Peyer's patch (tissue), 4 donors: ENCODE measurements around the gene ADGRL4. TPM values are rescaled to one million over a fixed set of nuclear protein-coding genes. Genes with fewer than 3 reads are reported as not detected.

Experiments used
- DNase-seq, 3 donors: peaks; one replicate each; pipeline ENCODE4 v3.0.0-alpha.2; 2017 to 2019
- H3K27ac ChIP-seq, 4 donors: fragments of 200-600 bp; sonication (generic); one replicate each; pipeline ENCODE4 v1.5.1; 2016 to 2019
- H3K27me3 ChIP-seq, 2 donors: fragments of 200-600 bp; sonication (generic); one replicate each; pipeline ENCODE4 v1.5.1; 2019
- H3K36me3 ChIP-seq, 3 donors: fragments of 200-600 bp; sonication (generic); one replicate each; pipeline ENCODE4 v1.5.1; 2016 to 2019
- H3K4me1 ChIP-seq, 4 donors: fragments of 200-600 bp; sonication (generic); one replicate each; pipeline ENCODE4 v1.5.1; 2016 to 2019
- H3K4me3 ChIP-seq, 4 donors: fragments of 200-600 bp; sonication (generic); 1 replicate in 3 of 4; 2 replicates in 1 of 4; pipeline ENCODE4 v1.5.1; 2016 to 2019; ENCODE audit warnings: mild to moderate bottlenecking in 1 of 4
- H3K9me3 ChIP-seq, 4 donors: fragments of 200-600 bp; sonication (generic); one replicate each; pipeline ENCODE4 v1.5.1; 2016 to 2019; ENCODE audit warnings: mild to moderate bottlenecking in 1 of 4
- POLR2A ChIP-seq, 2 donors: fragments of 450-650 bp; IDR thresholded peaks; one replicate each; pipeline ENCODE4 v1.5.1; 2017; ENCODE audit warnings: antibody characterized with exemption in 2 of 2, mild to moderate bottlenecking in 2 of 2, moderate library complexity in 2 of 2
- total RNA-seq, 4 donors: library from RNA; depleted of rRNA; stranded (reverse); fragments of >200 nt; gene quantifications; one replicate each; pipeline ENCODE4 v1.1.0, GENCODE V29; 2016
- TF ChIP-seq, protein P1 (sequence below), 6 experiments: fragments of 450-650 bp in 4 of 6; fragments of 200-600 bp in 2 of 6; sonication (generic) in 1 of 6; IDR thresholded peaks; one replicate each; pipeline ENCODE4 v1.5.1; 2017 to 2019; ENCODE audit warnings: antibody characterized with exemption in 6 of 6, mild to moderate bottlenecking in 3 of 6, moderate library complexity in 1 of 6

Gene ADGRL4
- total RNA-seq, 4 donors from 2014 or later = 3.1 to 6.6 (median 4.1) TPM

DNA sequence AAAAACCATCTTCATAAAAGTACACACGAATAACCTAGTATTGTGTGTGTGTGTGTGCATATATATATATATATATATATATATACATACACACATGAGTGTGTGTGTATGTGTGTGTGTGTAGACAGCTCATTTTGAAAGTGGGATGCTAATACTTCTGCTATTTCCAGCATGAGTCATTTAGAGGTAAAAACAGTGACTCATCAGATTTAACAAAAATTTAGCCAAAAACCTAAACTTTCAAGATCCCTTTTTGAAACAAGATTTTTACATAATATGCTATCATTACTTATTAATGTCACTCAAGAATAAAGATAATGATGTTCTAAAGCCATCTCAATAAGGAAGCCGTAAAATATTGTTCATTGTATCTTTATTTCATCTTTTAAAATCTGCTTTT, 35.6 kb upstream of the ADGRL4 start:
- peaks cover 0 to 2% (median 0%) of the 10 kb centered on the region in 4 donors for H3K9me3 ChIP-seq
- TF ChIP-seq POLR2A (IDR thresholded peaks at IDR 0.05) = no peak
- TF ChIP-seq, protein P1, sequence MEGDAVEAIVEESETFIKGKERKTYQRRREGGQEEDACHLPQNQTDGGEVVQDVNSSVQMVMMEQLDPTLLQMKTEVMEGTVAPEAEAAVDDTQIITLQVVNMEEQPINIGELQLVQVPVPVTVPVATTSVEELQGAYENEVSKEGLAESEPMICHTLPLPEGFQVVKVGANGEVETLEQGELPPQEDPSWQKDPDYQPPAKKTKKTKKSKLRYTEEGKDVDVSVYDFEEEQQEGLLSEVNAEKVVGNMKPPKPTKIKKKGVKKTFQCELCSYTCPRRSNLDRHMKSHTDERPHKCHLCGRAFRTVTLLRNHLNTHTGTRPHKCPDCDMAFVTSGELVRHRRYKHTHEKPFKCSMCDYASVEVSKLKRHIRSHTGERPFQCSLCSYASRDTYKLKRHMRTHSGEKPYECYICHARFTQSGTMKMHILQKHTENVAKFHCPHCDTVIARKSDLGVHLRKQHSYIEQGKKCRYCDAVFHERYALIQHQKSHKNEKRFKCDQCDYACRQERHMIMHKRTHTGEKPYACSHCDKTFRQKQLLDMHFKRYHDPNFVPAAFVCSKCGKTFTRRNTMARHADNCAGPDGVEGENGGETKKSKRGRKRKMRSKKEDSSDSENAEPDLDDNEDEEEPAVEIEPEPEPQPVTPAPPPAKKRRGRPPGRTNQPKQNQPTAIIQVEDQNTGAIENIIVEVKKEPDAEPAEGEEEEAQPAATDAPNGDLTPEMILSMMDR (IDR thresholded peaks at IDR 0.05) = no peak
- no peaks in the 10 kb centered on the region for H3K36me3 ChIP-seq
- H3K4me1 ChIP-seq = no peaks in the 10 kb centered on the region
- H3K27ac ChIP-seq = no peak overlapping the region
- DNase-seq = no peak
- no peak overlapping the region for H3K4me3 ChIP-seq
- no peaks in the 10 kb centered on the region for H3K27me3 ChIP-seq

DNA sequence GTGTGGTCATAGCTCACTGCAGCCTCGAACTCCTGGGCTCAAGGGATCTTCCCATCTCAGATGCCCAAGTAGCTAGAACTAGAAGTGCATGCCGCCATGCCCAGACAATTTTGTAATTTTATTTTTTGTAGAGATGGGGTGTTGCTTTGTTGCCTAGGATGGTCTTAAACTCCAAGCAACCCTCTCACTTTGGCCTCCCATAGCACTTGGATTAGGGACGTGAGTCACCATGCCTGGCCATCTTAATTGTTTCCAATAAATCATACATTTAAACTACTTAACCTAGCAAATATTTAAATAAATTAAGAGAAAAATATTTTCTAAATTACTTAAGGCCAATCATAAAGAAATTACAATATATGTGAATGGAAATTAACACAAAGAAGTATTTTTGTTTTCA, 35.1 kb upstream of the ADGRL4 start:
- Histone ChIP-seq H3K4me1 (no peaks in the 10 kb centered on the region), H3K27me3 (no peaks in the 10 kb centered on the region), H3K27ac (no peak overlapping the region), H3K36me3 (no peaks in the 10 kb centered on the region), H3K4me3 (no peak overlapping the region), H3K9me3 (peaks cover 0 to 6% (median 0%) of the 10 kb centered on the region in 4 donors)
- TF ChIP-seq, protein P1 (IDR thresholded peaks at IDR 0.05) = no peak
- DNase-seq = no peak

DNA sequence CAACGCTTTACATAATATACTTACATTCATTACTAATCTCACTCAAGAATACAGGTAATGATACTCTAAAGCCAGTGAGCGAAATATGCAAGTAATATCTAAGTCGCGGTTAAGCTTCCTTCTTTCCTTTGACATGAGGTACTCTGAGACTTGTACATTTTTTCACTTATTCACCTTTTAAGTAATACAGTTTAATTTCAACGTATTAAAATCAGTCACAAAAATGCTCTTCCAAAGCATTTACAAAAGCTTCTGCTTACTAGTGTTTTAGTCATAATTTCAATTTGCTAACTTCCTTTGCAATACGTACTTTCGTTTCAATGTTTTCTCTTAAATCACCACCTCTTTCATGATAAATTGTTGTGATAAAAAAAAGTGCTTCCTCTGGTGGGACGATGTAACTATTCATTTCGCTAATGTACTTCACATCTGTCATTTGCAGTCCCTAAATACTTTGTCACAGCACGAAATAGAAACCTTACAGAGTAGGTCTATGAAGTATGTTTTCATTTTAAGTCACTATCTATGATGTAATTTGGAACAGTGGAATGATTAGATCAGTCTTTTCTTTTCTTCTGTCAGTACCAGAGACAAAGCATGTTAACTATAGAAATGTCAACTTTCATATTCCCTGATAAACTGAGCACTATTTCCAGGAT, 34.0 kb upstream of the ADGRL4 start:
- no peak for DNase-seq
- Histone ChIP-seq H3K9me3 (peaks cover 0 to 6% (median 0%) of the 10 kb centered on the region in 4 donors), H3K27ac (no peak overlapping the region), H3K36me3 (no peaks in the 10 kb centered on the region), H3K27me3 (no peaks in the 10 kb centered on the region), H3K4me1 (no peaks in the 10 kb centered on the region), H3K4me3 (no peak overlapping the region)
- TF ChIP-seq, protein P1 (IDR thresholded peaks at IDR 0.05) = no peak
- no peak for TF ChIP-seq POLR2A (IDR thresholded peaks at IDR 0.05)

DNA sequence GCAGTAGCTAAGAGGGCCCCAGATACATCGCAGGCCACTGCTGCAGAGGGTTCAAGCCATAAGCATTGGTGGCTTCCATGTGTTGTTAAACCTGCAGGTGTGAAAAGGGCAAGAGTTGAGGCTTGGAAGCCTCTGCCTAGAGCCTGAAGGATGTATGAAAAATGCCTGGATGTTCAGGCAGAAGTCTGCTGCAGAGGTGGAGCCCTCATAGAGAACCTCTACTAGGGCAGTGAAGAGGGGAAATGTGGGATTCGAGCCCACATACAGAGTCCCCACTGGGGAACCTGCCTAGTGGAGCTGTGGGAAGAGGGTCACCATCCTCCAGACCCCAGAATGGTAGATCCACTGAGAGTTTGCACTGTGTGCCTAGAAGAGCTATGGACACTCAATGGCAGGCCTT, 30.6 kb upstream of the ADGRL4 start:
- Histone ChIP-seq H3K27me3 (no peaks in the 10 kb centered on the region), H3K9me3 (peaks cover 0 to 6% (median 0%) of the 10 kb centered on the region in 4 donors), H3K27ac (no peak overlapping the region), H3K4me3 (no peak overlapping the region), H3K36me3 (no peaks in the 10 kb centered on the region), H3K4me1 (no peaks in the 10 kb centered on the region)
- no peak for TF ChIP-seq POLR2A (IDR thresholded peaks at IDR 0.05)
- TF ChIP-seq, protein P1 (IDR thresholded peaks at IDR 0.05) = no peak
- no peak for DNase-seq

DNA sequence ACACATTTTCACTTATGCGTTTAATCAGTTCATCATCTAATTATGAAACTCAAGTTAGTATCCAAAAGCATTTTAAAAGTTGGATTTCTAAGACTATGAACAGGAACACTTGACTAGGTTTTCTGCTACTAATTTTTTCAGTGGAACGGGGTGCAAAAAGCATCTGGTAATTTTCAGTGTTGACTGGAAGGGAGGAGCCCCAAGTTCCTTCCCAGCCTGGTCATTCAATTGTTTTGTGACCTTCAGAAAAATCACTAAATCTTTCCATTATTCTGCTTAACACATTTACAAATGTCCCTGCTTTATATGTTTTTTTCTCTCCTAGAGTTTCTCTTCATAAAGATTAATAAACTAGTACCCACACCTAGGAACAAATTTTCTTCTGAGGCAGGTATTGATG, 6.0 kb upstream of the ADGRL4 start:
- Histone ChIP-seq H3K36me3 (no peaks in the 10 kb centered on the region), H3K9me3 (no peaks in the 10 kb centered on the region), H3K27ac (no peak overlapping the region), H3K4me1 (no peaks in the 10 kb centered on the region), H3K27me3 (no peaks in the 10 kb centered on the region), H3K4me3 (no peak overlapping the region)
- TF ChIP-seq, protein P1 (IDR thresholded peaks at IDR 0.05) = no peak
- TF ChIP-seq POLR2A (IDR thresholded peaks at IDR 0.05) = no peak
- no peak for DNase-seq

DNA sequence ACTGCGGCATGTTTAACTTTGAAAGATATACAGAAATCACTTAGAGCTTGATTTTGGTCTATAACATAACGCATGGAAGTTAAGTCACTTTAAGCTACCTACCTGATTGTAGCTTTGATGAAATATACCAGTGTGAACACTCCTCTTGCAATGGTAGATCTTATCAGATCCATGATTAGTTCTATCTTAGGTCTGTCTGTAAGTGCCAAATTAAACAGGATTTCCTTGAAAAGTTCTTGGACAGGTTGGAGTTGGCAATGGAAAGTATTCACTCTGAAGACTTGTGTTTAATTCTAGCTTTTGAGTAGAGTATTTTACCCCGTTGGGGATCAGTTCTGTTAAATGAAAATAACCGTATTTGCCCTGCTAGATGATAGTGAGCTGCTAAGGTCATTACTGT, 4.1 kb upstream of the ADGRL4 start:
- H3K4me1 ChIP-seq = no peaks in the 10 kb centered on the region
- no peaks in the 10 kb centered on the region for H3K36me3 ChIP-seq
- no peak overlapping the region for H3K27ac ChIP-seq
- H3K27me3 ChIP-seq = no peaks in the 10 kb centered on the region
- no peak for DNase-seq
- TF ChIP-seq POLR2A (IDR thresholded peaks at IDR 0.05) = no peak
- TF ChIP-seq, protein P1 (IDR thresholded peaks at IDR 0.05) = no peak
- no peaks in the 10 kb centered on the region for H3K9me3 ChIP-seq
- H3K4me3 ChIP-seq = no peak overlapping the region
